ENCODE measurements around the gene CHST11.

The CHST11 gene

GRCh38 chr12:104600790-104601739 is 144.3 kb downstream of the CHST11 start:
- TF ChIP-seq ZFX (IDR thresholded peaks at IDR 0.05; ENCODE audit: borderline replicate concordance), result no peak
- TF ChIP-seq CTCF (IDR thresholded peaks at IDR 0.05), result no peak
- H3K27ac ChIP-seq, result no peak overlapping the region

- no peak overlapping the region for H3K27ac ChIP-seq
These were observed 145.7 kb downstream of the CHST11 start for GRCh38 chr12:104602406-104602805.

GRCh38 chr12:104602896-104603295 is 146.1 kb downstream of the CHST11 start:
- H3K27ac ChIP-seq, result no peak overlapping the region

More at GRCh38 chr12:104602406-104602805, 145.7 kb downstream of the CHST11 start:
- no peak for TF ChIP-seq ZFX (IDR thresholded peaks at IDR 0.05; ENCODE audit: borderline replicate concordance)
- TF ChIP-seq CTCF (IDR thresholded peaks at IDR 0.05), result no peak

GRCh38 chr12:104603545-104603973 is 146.8 kb downstream of the CHST11 start:
- H3K27ac ChIP-seq, result no peak overlapping the region
- TF ChIP-seq ZFX (IDR thresholded peaks at IDR 0.05; ENCODE audit: borderline replicate concordance), result no peak
- TF ChIP-seq CTCF (IDR thresholded peaks at IDR 0.05), result no peak

More at GRCh38 chr12:104602896-104603295, 146.1 kb downstream of the CHST11 start:
- TF ChIP-seq ZFX (IDR thresholded peaks at IDR 0.05; ENCODE audit: borderline replicate concordance) (no peak), CTCF (IDR thresholded peaks at IDR 0.05) (no peak)

- no peak overlapping the region for H3K27ac ChIP-seq
- TF ChIP-seq CTCF (IDR thresholded peaks at IDR 0.05), result no peak
These were observed 147.6 kb downstream of the CHST11 start for GRCh38 chr12:104604070-104604994.

- TF ChIP-seq CTCF (IDR thresholded peaks at IDR 0.05) (no peak), ZFX (IDR thresholded peaks at IDR 0.05; ENCODE audit: borderline replicate concordance) (no peak)
- no peak overlapping the region for H3K27ac ChIP-seq
These were observed 148.4 kb downstream of the CHST11 start for GRCh38 chr12:104604995-104605675.

Data from 22Rv1 (cell line).